ENCODE data around the gene MX2. TPM values are rescaled to one million over a fixed set of nuclear protein-coding genes. Genes with fewer than 3 reads are reported as not detected.

MX2 gene
- total and polyA plus RNA-seq, 2 of the 4 experiments (the other 2 are of a cell fraction) = 0.53 to 0.54 TPM

DNA sequence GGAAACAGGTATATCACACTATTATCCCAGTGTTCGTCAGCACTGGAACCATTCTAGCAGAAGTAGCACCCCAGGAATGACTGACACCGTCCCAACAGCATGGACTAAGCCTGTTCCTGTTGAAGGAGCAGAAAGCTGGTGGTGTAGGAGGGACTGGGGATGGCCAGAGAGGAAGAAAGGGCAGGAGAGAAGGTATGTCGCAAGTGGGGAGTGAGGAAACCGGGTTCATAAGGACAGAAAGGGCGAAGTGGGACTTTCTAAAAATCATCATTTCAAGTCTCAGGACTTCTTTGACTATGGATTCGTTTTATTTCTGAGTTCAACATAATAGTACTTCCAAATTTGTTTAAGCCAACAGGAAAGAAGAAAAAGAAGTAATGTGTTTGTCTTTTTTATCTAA is 44.5 kb downstream of the MX2 start:
- ATAC-seq (ENCODE audit: low read depth) = no peak
- H3K9me1 ChIP-seq (ENCODE audit: insufficient read depth, low read length) = no peaks in the 10 kb centered on the region
- no peaks in the 10 kb centered on the region; the same call in none of the 2 replicates for H3K27me3 ChIP-seq (ENCODE audit: control insufficient read depth, insufficient read depth, low read length)
- no CpG with 5 or more reads among the region's 6 CpGs for WGBS, 2 experiments (ENCODE audit: extremely low coverage in 2 of 2, insufficient read length in 1 of 2)
- no peak overlapping the region for H4K91ac ChIP-seq (ENCODE audit: insufficient read depth, low read depth, low read length)
- H4K8ac ChIP-seq (ENCODE audit: low read depth in 2 of 2, low read length in 2 of 2) = no peak overlapping the region
- no peak overlapping the region for H3K4ac ChIP-seq (ENCODE audit: low read depth, low read length)
- intact Hi-C loops (cut with micrococcal nuclease) = no loop called here
- in situ Hi-C loops (cut with MboI; ENCODE audit: low sequenced_read_pairs) = loop anchor here (10.0 kb wide), 1 partner anchor 108 kb away; no protein-coding TSS in a partner anchor
- H2BK5ac ChIP-seq (ENCODE audit: low read depth, low read length, poor library complexity, severe bottlenecking) = no peak overlapping the region
- no peak overlapping the region for H3K56ac ChIP-seq (ENCODE audit: extremely low read depth, insufficient read depth, low read length)
- no peak overlapping the region for H3K9ac ChIP-seq (ENCODE audit: low read depth, low read length)
- H3K23ac ChIP-seq (ENCODE audit: low read depth, low read length) = no peak overlapping the region
- no peak overlapping the region for H2BK20ac ChIP-seq (ENCODE audit: low read depth, low read length)
- H3K4me3 ChIP-seq (ENCODE audit: insufficient read depth, low read depth, low read length) = no peak overlapping the region
- H2AFZ ChIP-seq (replicated peaks; ENCODE audit: low read length, poor library complexity) = no peak overlapping the region
- H2BK15ac ChIP-seq (ENCODE audit: low read depth, low read length) = no peak overlapping the region
- H2AK9ac ChIP-seq (replicated peaks; ENCODE audit: low read depth, low read length, poor library complexity) = no peak overlapping the region
- no peak overlapping the region for H3K18ac ChIP-seq (ENCODE audit: low read depth, low read length)
- no peaks in the 10 kb centered on the region for H3K9me3 ChIP-seq (ENCODE audit: control insufficient read depth, insufficient read depth, low read length)
- no peak overlapping the region for H4K5ac ChIP-seq (ENCODE audit: low read depth, low read length)
- DNase-seq = no peak
- no peak overlapping the region for H2BK120ac ChIP-seq (ENCODE audit: low read depth, low read length)
- no peaks in the 10 kb centered on the region for H3K4me1 ChIP-seq (ENCODE audit: control insufficient read depth, insufficient read depth, low read length)
- TF ChIP-seq CHD1 (IDR thresholded peaks at IDR 0.05; ENCODE audit: low read depth, low read length) (no peak), BHLHE40 (IDR thresholded peaks at IDR 0.05; ENCODE audit: low read depth, low read length) (no peak)
- H4K20me1 ChIP-seq (ENCODE audit: insufficient read depth, low read length) = no peaks in the 10 kb centered on the region
- CTCF ChIA-PET = no interaction called here
- dilution Hi-C loops (cut with HindIII; ENCODE audit: low sequenced_read_pairs, unreplicated experiment) = no loop called here
- H3K14ac ChIP-seq (replicated peaks; ENCODE audit: low read depth, low read length) = no peak overlapping the region
- H3K4me2 ChIP-seq (ENCODE audit: low read depth, low read length) = no peak overlapping the region
- no peak overlapping the region for H2AK5ac ChIP-seq (ENCODE audit: low read depth, low read length)
- POLR2A ChIA-PET (ENCODE audit: unreplicated experiment) = no interaction called here
- no peaks in the 10 kb centered on the region for H3K36me3 ChIP-seq (ENCODE audit: control insufficient read depth, insufficient read depth, low read length)
- no peak overlapping the region for H3K27ac ChIP-seq (ENCODE audit: insufficient read depth, low read length)
- H3K79me1 ChIP-seq (ENCODE audit: low read depth in 1 of 2, low read length in 2 of 2) = no peaks in the 10 kb centered on the region
- no TSS peak for BruUV-seq (replicated peaks)
